ENCODE data around the gene CHRM2.

The CHRM2 gene

DNA sequence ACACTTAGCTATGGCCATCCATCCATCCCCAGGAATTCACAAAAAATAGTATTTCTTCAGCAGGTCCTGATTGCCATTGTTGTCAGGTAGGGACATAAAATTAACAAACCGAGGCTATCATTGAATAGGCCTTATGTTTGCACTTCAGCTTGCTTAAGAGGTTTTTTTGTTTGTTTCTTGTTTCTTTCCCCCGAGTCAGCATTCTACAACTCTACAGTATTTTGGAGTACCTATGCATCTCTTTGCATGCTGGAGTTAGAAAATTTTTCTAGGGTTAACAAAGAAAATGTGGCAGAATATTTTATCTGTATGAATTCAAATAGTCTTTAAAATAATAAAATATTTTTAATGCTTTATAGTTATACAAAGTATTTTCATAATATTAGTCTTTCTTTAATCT, 26.3 kb downstream of the CHRM2 start:
- DNase-seq (ENCODE audit: low read depth in 1 of 2, low spot score in 1 of 2) = no peak

- DNase-seq (ENCODE audit: low read depth in 1 of 2, low spot score in 1 of 2) = no peak
These were observed 29.2 kb downstream of the CHRM2 start for GRCh38 chr7:136897676-136898075.

DNA sequence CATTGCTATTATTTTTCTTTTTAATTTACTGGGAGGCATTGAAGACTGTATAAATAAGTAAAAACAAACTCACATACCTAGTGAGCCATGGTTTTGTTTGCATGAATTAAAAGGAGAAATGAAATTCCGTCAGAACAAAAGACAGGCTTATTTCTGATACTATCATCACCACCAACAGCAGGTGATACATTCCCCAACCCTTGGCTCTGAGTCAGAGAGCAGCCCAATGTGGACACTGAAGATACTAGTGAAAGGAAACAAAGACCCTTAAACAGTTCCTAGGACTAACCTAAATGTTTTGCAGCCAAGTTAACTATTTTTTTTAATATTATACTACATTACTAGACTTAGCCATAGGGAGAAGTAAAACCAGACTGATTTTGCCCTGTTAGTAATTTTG, 31.6 kb downstream of the CHRM2 start:
- DNase-seq (ENCODE audit: low read depth in 1 of 2, low spot score in 1 of 2) = no peak

DNA sequence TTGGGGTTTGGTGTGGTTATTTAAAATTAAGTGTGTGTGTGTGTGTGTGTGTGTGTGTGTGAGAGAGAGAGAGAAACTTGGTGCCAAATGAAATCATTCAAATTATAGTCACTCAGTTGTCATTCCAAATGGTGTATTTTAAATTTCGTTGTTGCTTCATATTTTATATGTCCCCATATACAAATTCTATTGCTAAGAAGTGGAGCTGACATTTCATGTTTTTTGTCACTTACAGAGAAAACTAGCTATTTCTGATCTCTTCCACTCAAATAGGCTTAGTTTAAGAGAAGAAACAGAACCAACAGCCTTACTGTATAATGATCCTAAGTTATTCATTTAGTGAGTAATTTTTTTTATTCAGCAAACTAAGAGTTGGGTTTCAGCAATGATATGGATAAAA, 42.3 kb downstream of the CHRM2 start:
- DNase-seq (ENCODE audit: low read depth in 1 of 2, low spot score in 1 of 2) = no peak

- no peak for DNase-seq (ENCODE audit: low read depth in 1 of 2, low spot score in 1 of 2)
These were observed 42.9 kb downstream of the CHRM2 start for GRCh38 chr7:136911344-136911743.

- DNase-seq (ENCODE audit: low read depth in 1 of 2, low spot score in 1 of 2) = no peak
These were observed 43.9 kb downstream of the CHRM2 start for GRCh38 chr7:136912339-136912738.

GRCh38 chr7:136914016-136914415, 45.6 kb downstream of the CHRM2 start:
- no peak for DNase-seq (ENCODE audit: low read depth in 1 of 2, low spot score in 1 of 2)

DNA sequence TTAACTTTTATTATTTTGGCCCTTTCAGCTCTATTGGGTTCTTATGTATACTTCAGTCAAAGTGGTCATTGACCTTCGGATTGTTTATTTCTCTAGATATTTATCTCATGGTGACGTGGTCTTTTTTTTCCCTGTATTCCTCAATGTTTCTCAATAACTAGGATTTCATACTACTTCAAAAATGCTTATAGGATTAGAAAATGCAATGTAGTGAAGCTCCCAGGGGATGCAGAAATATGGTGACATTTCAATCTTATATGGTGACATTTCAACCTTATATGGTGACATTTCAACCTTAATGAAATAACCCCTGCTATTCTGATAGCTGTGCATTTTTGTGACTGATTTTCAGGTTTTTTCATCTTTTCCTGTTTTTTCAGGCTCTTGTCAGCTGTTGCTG, 51.4 kb downstream of the CHRM2 start:
- DNase-seq (ENCODE audit: low read depth in 1 of 2, low spot score in 1 of 2) = no peak

GRCh38 chr7:136923111-136923667, 54.7 kb downstream of the CHRM2 start:
- no peak for DNase-seq (ENCODE audit: low read depth in 1 of 2, low spot score in 1 of 2)

- no peak for DNase-seq (ENCODE audit: low read depth in 1 of 2, low spot score in 1 of 2)
These were observed 56.6 kb downstream of the CHRM2 start for GRCh38 chr7:136925044-136925443.

GRCh38 chr7:136925556-136925955, 57.1 kb downstream of the CHRM2 start:
- no peak for DNase-seq (ENCODE audit: low read depth in 1 of 2, low spot score in 1 of 2)

GRCh38 chr7:136931169-136931867, 62.9 kb downstream of the CHRM2 start:
- DNase-seq (ENCODE audit: low read depth in 1 of 2, low spot score in 1 of 2) = no peak

- no peak for DNase-seq (ENCODE audit: low read depth in 1 of 2, low spot score in 1 of 2)
These were observed 69.0 kb downstream of the CHRM2 start for GRCh38 chr7:136937436-136937835.

- DNase-seq (ENCODE audit: low read depth in 1 of 2, low spot score in 1 of 2) = no peak
These were observed 70.0 kb downstream of the CHRM2 start for GRCh38 chr7:136938476-136938875.

GRCh38 chr7:136940122-136940521, 71.7 kb downstream of the CHRM2 start:
- DNase-seq (ENCODE audit: low read depth in 1 of 2, low spot score in 1 of 2) = no peak

GRCh38 chr7:136940917-136941316, 72.5 kb downstream of the CHRM2 start:
- no peak for DNase-seq (ENCODE audit: low read depth in 1 of 2, low spot score in 1 of 2)

- no peak for DNase-seq (ENCODE audit: low read depth in 1 of 2, low spot score in 1 of 2)
These were observed 73.4 kb downstream of the CHRM2 start for GRCh38 chr7:136941816-136942215.

DNA sequence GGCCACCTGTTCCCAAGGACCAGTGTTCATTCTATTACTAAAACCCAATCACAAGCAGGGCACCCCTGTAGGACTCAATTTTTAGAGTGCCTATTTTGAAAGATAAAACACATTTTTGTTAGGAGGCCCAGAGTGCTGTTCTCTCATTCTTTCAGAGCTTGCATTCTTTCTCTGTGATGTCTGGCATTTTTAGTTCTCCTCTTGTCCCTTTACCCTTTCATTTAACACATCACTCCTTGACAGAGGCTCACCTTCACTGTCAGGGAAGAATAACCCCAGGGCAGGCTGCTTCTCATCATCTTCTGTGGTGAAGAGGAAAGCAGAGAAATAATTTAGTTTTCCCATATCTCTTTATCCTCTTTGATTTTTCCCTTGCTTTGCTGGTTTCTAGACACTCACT, 73.9 kb downstream of the CHRM2 start:
- DNase-seq (ENCODE audit: low read depth in 1 of 2, low spot score in 1 of 2) = no peak

GRCh38 chr7:136942994-136943393, 74.5 kb downstream of the CHRM2 start:
- no peak for DNase-seq (ENCODE audit: low read depth in 1 of 2, low spot score in 1 of 2)

- DNase-seq (ENCODE audit: low read depth in 1 of 2, low spot score in 1 of 2) = no peak
These were observed 78.9 kb downstream of the CHRM2 start for GRCh38 chr7:136947347-136947746.

- no peak for DNase-seq (ENCODE audit: low read depth in 1 of 2, low spot score in 1 of 2)
These were observed 81.9 kb downstream of the CHRM2 start for GRCh38 chr7:136950331-136950730.

DNA sequence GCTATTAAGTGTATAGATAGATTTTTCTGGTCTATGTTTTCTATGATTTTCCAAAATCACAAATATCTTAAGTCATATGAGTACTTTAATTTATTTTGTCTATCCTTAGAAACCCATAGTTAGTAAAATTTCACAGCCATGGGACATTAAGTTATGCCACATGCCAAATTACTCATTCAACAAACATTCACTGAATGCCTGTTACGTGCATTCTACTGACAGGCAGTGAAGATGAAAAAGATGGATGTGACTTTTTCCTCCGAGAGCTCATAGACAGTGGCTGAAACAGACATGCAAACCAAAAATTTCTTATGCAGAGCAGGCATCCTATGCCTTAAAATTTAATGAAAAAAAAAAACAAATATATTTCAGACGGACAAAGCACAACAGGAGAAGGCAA, 84.9 kb downstream of the CHRM2 start:
- DNase-seq (ENCODE audit: low read depth in 1 of 2, low spot score in 1 of 2) = no peak

DNA sequence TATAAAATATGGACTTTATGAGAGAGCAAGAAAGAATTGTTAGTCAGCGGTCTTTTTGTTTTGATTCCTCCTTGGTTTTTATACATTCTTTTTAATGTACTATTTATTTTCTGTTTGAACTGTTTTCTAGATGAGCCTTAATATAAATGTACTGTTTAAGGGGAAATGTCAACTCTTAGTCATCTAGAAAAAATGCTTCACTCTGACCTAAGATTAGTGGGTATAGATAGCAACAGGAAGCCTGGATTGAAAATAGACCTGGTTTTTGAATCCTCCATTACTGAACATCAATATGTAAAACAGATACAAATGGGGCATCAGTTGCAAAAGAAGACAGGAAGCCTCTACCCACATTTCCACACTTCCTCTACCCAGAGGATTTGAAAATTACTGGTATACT, 87.8 kb downstream of the CHRM2 start:
- no peak for DNase-seq (ENCODE audit: low read depth in 1 of 2, low spot score in 1 of 2)
